Progenitor cell of endocrine pancreas (in vitro differentiated cells): ENCODE results near the gene SNX32. TPM values are rescaled to one million over a fixed set of nuclear protein-coding genes. Genes with fewer than 3 reads are reported as not detected.
A peak's percentile ranks its signal among the peaks of the same experiment; 100 is the strongest.

ENCODE experiments used
- DNase-seq: peaks from one replicate; pipeline ENCODE4 v3.0.0; 2021; ENCODE audit warnings: low spot score; ENCODE audit not compliant: unreplicated experiment
- H3K27ac Mint-ChIP-seq: 2 replicates; pipeline ENCODE4 v1.8.0; 2021; ENCODE audit warnings: mild to moderate bottlenecking, moderate library complexity, mixed read lengths
- H3K27me3 Mint-ChIP-seq: 2 replicates; pipeline ENCODE4 v1.8.0; 2021; ENCODE audit warnings: mixed read lengths
- H3K36me3 Mint-ChIP-seq: 2 replicates; pipeline ENCODE4 v1.8.0; 2022; ENCODE audit warnings: mixed read lengths; ENCODE audit not compliant: insufficient read depth
- H3K4me1 Mint-ChIP-seq: 2 replicates; pipeline ENCODE4 v1.8.0; 2021; ENCODE audit warnings: low read depth, mixed read lengths
- H3K4me3 Mint-ChIP-seq: 2 replicates; pipeline ENCODE4 v1.8.0; 2021; ENCODE audit warnings: low read depth, mild to moderate bottlenecking, moderate library complexity, mixed read lengths
- H3K9me3 Mint-ChIP-seq: 2 replicates; pipeline ENCODE4 v1.8.0; 2021; ENCODE audit warnings: low read depth, mixed read lengths
- total RNA-seq: library from RNA; stranded (reverse); gene quantifications from 2 replicates; pipeline ENCODE4 v1.2.1, GENCODE V29; 2021
- TF ChIP-seq, protein P1 (sequence below): fragments of 200-600 bp; sonication (generic); IDR thresholded peaks from one replicate; pipeline ENCODE4 v1.5.0; 2021; ENCODE audit warnings: antibody characterized with exemption, mild to moderate bottlenecking; ENCODE audit not compliant: unreplicated experiment

Gene SNX32
- total RNA-seq, 1 donor from 2014 or later: 4.6 TPM

DNA sequence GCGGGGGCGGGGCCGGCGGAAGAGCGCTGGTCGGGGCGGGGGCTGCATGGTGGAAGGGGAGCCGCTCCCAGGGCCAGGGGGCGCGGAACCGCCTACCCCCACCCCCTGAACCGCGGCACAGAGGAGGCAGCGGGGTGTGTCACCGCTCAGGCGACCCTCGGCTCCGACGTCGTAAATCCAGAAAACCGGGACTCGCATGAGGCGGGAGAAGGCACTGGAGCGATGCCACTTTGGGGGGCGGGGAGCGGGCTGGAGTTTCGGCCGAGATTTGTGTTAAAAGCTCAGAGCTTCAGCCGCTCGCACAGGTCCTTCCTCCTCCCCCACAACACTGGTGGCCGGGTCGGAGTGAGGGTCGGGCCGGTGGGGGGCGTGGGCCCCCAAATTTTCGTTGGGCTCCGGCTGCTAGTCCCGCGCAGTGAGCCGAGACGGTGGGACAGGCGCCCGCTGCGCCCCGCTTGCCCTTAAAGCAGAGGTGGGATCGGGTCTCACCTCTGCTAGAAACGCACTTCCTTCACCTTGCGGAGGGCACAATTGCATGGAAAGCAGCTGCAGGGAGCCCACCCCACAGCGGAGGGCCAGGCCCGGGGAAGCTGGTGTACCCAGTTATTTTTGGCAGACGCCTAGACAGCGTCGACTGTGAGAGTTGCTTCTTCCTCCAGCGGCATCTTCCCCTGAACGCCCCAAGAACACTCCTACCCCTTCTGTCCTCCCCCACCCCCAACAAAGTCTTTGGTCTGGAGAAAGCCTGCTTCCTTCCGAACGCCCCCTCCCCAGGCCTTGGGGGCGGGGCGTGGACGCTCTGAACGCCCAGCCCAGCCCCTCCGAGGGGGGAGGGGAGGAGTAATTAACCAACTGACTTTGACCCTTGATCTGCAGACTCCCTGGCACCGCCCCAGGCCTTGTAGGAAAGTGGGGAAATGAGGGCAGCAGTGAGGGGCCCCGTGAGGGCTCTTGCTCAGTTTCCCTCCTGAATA is 45.8 kb upstream of the SNX32 start:
- peak; percentile 40 for DNase-seq
- Mint-ChIP-seq H3K4me3 (peak overlapping the region; percentile 79), H3K36me3 (peaks cover 2% of the 10 kb centered on the region), H3K4me1 (peaks cover 25% of the 10 kb centered on the region), H3K27ac (peak overlapping the region; percentile 96), H3K9me3 (no peaks in the 10 kb centered on the region), H3K27me3 (peaks cover 25% of the 10 kb centered on the region)
- TF ChIP-seq, protein P1, sequence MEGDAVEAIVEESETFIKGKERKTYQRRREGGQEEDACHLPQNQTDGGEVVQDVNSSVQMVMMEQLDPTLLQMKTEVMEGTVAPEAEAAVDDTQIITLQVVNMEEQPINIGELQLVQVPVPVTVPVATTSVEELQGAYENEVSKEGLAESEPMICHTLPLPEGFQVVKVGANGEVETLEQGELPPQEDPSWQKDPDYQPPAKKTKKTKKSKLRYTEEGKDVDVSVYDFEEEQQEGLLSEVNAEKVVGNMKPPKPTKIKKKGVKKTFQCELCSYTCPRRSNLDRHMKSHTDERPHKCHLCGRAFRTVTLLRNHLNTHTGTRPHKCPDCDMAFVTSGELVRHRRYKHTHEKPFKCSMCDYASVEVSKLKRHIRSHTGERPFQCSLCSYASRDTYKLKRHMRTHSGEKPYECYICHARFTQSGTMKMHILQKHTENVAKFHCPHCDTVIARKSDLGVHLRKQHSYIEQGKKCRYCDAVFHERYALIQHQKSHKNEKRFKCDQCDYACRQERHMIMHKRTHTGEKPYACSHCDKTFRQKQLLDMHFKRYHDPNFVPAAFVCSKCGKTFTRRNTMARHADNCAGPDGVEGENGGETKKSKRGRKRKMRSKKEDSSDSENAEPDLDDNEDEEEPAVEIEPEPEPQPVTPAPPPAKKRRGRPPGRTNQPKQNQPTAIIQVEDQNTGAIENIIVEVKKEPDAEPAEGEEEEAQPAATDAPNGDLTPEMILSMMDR: no peak

GRCh38 chr11:65788821-65789220 is 44.9 kb upstream of the SNX32 start:
- Mint-ChIP-seq H3K27ac (peak overlapping the region; percentile 96), H3K4me3 (peak overlapping the region; percentile 79), H3K36me3 (peaks cover 2% of the 10 kb centered on the region), H3K4me1 (peaks cover 24% of the 10 kb centered on the region), H3K27me3 (peaks cover 19% of the 10 kb centered on the region), H3K9me3 (no peaks in the 10 kb centered on the region)
- TF ChIP-seq, protein P1: no peak
- no peak for DNase-seq

GRCh38 chr11:65789230-65790103 is 44.3 kb upstream of the SNX32 start:
- Mint-ChIP-seq H3K36me3 (peaks cover 3% of the 10 kb centered on the region), H3K4me1 (peaks cover 21% of the 10 kb centered on the region), H3K9me3 (no peaks in the 10 kb centered on the region), H3K27ac (peak overlapping the region; percentile 96), H3K27me3 (peaks cover 14% of the 10 kb centered on the region), H3K4me3 (peak overlapping the region; percentile 79)
- no peak for DNase-seq
- TF ChIP-seq, protein P1: no peak

GRCh38 chr11:65790104-65790901 is 43.5 kb upstream of the SNX32 start:
- no peak overlapping the region for H3K4me3 Mint-ChIP-seq
- DNase-seq: no peak

More at GRCh38 chr11:65790104-65790901, 43.5 kb upstream of the SNX32 start:
- H3K27ac Mint-ChIP-seq: no peak overlapping the region
- TF ChIP-seq, protein P1: no peak
- H3K36me3 Mint-ChIP-seq: peaks cover 5% of the 10 kb centered on the region
- peaks cover 7% of the 10 kb centered on the region for H3K27me3 Mint-ChIP-seq
- peaks cover 21% of the 10 kb centered on the region for H3K4me1 Mint-ChIP-seq
- no peaks in the 10 kb centered on the region for H3K9me3 Mint-ChIP-seq
